SU-DHL-6 (cell line): ENCODE data around the gene FAM187B.
A peak's percentile ranks its signal among the peaks of the same experiment; 100 is the strongest.

ENCODE experiments used
- H2AFZ ChIP-seq: fragments of 200-600 bp; sonication (generic); 2 replicates; pipeline ENCODE4 v1.6.1; 2014; ENCODE audit warnings: low read depth, mild to moderate bottlenecking, moderate library complexity, mixed read lengths, antibody characterized with exemption, low read length; ENCODE audit not compliant: severe bottlenecking
- H3F3A ChIP-seq: fragments of 200-600 bp; shearing (Covaris generic); 2 replicates; pipeline ENCODE4 v1.6.0; 2016; ENCODE audit warnings: antibody characterized with exemption, mild to moderate bottlenecking; ENCODE audit not compliant: insufficient read depth
- H3K27ac ChIP-seq: fragments of 200-600 bp; sonication (generic); 2 replicates; pipeline ENCODE4 v1.5.1; 2016; ENCODE audit warnings: low read depth, mild to moderate bottlenecking, low read length, moderate library complexity, mixed read lengths
- H3K27me3 ChIP-seq: fragments of 200-600 bp; sonication (generic), shearing (Covaris generic); 2 replicates; pipeline ENCODE4 v1.6.0; 2014; ENCODE audit warnings: mild to moderate bottlenecking, low read length
- H3K36me3 ChIP-seq: fragments of 200-600 bp; sonication (generic); 2 replicates; pipeline ENCODE4 v1.6.1; 2014; ENCODE audit warnings: mild to moderate bottlenecking, low read length, mixed read lengths
- H3K4me2 ChIP-seq: fragments of 300-600, 200-600 bp; shearing (Covaris generic), sonication (generic); 2 replicates; pipeline ENCODE4 v1.6.0; 2014; ENCODE audit warnings: low read length, low read depth, mild to moderate bottlenecking; ENCODE audit not compliant: poor library complexity, severe bottlenecking
- H3K4me3 ChIP-seq: fragments of 200-600 bp; sonication (generic); 2 replicates; pipeline ENCODE4 v1.5.1; 2014; ENCODE audit warnings: antibody characterized with exemption, low read length, mild to moderate bottlenecking, mixed read lengths; ENCODE audit not compliant: insufficient read depth, poor library complexity, severe bottlenecking
- H3K79me2 ChIP-seq: fragments of 200-600 bp; sonication (generic); 2 replicates; pipeline ENCODE4 v1.6.1; 2014; ENCODE audit warnings: mild to moderate bottlenecking, low read length, moderate library complexity; ENCODE audit not compliant: insufficient read depth
- H3K9ac ChIP-seq: fragments of 200-600 bp; sonication (generic); 2 replicates; pipeline ENCODE4 v1.7.0; 2014; ENCODE audit warnings: mild to moderate bottlenecking, low read length
- H3K9me2 ChIP-seq: fragments of 200-600 bp; sonication (generic); replicated peaks from 2 replicates; pipeline ENCODE4 v1.6.1; 2014; ENCODE audit warnings: low read length; ENCODE audit not compliant: insufficient read depth
- H3K9me3 ChIP-seq: fragments of 200-600 bp; sonication (generic); 2 replicates; pipeline ENCODE4 v1.6.1; 2014; ENCODE audit warnings: low read length, mixed read lengths; ENCODE audit not compliant: insufficient read depth
- H4K20me1 ChIP-seq: fragments of 200-600 bp; sonication (generic); 2 replicates; pipeline ENCODE4 v1.6.1; 2014; ENCODE audit warnings: low read depth, mild to moderate bottlenecking, antibody characterized with exemption, low read length, moderate library complexity, mixed read lengths
- CTCF ChIP-seq: fragments of 200-600 bp; sonication (generic); IDR thresholded peaks from one replicate; pipeline ENCODE4 v1.5.1; 2017; ENCODE audit warnings: antibody characterized with exemption, mild to moderate bottlenecking, low read length, moderate library complexity; ENCODE audit not compliant: insufficient read depth, poor library complexity, severe bottlenecking
- EZH2phosphoT487 ChIP-seq: fragments of 200-600 bp; sonication (generic), shearing (Covaris generic); conservative IDR thresholded peaks from 2 replicates; pipeline ENCODE4 v1.6.1; 2018; ENCODE audit warnings: mild to moderate bottlenecking, antibody characterized with exemption, low read length, moderate library complexity, mixed read lengths

The FAM187B gene

GRCh38 chr19:35268536-35269437 is 40.2 kb upstream of the FAM187B start, which contains the start of gene USF2:
Gene USF2 (plus strand): TSS chr19:35268962. CDS start chr19:35269102, 140 bp downstream.
- no peaks in the 10 kb centered on the region for H3K9me3 ChIP-seq
- TF ChIP-seq EZH2phosphoT487 (no peak), CTCF (no peak)
- peaks cover 6% of the 10 kb centered on the region for H3K79me2 ChIP-seq
- peak within 1 kb of the TSS; percentile 93 for H3K27ac ChIP-seq
- H3F3A ChIP-seq, result peaks cover 17% of the 10 kb centered on the region
- H4K20me1 ChIP-seq, result no peaks in the 10 kb centered on the region
- peak within 1 kb of the TSS; percentile 87 for H3K4me2 ChIP-seq
- no peaks in the 10 kb centered on the region for H3K27me3 ChIP-seq
- H3K9ac ChIP-seq, result peak within 1 kb of the TSS; percentile 97
- no peaks in the 10 kb centered on the region for H3K36me3 ChIP-seq
- H3K4me3 ChIP-seq, result peak within 1 kb of the TSS; percentile 100
- H2AFZ ChIP-seq, result peak within 1 kb of the TSS; percentile 62
- no peaks in the 10 kb centered on the region for H3K9me2 ChIP-seq

- peak overlapping the region; percentile 93 for H3K27ac ChIP-seq
- peak overlapping the region; percentile 87 for H3K4me2 ChIP-seq
- peak overlapping the region; percentile 97 for H3K9ac ChIP-seq
- H3K9me3 ChIP-seq, result no peaks in the 10 kb centered on the region
- peaks cover 6% of the 10 kb centered on the region for H3K79me2 ChIP-seq
- no peaks in the 10 kb centered on the region for H4K20me1 ChIP-seq
- H3K9me2 ChIP-seq, result no peaks in the 10 kb centered on the region
- peak overlapping the region; percentile 62 for H2AFZ ChIP-seq
- H3K4me3 ChIP-seq, result peak overlapping the region; percentile 100
- TF ChIP-seq CTCF (no peak), EZH2phosphoT487 (no peak)
- H3K27me3 ChIP-seq, result no peaks in the 10 kb centered on the region
- no peaks in the 10 kb centered on the region for H3K36me3 ChIP-seq
- H3F3A ChIP-seq, result peaks cover 17% of the 10 kb centered on the region
These were observed 39.4 kb upstream of the FAM187B start for GRCh38 chr19:35267818-35268535.

GRCh38 chr19:35267353-35267817 is 38.8 kb upstream of the FAM187B start:
- Histone ChIP-seq H3F3A (peaks cover 17% of the 10 kb centered on the region), H2AFZ (peak overlapping the region; percentile 62), H3K9me2 (no peaks in the 10 kb centered on the region), H3K4me2 (peak overlapping the region; percentile 87), H3K27me3 (no peaks in the 10 kb centered on the region), H3K27ac (peak overlapping the region; percentile 93), H3K9me3 (no peaks in the 10 kb centered on the region), H3K4me3 (peak overlapping the region; percentile 100), H4K20me1 (no peaks in the 10 kb centered on the region), H3K79me2 (peaks cover 6% of the 10 kb centered on the region), H3K9ac (peak overlapping the region; percentile 97), H3K36me3 (no peaks in the 10 kb centered on the region)
- no peak for TF ChIP-seq CTCF
- TF ChIP-seq EZH2phosphoT487, result no peak
